Subcutaneous adipose tissue (tissue), 4 donors: Measurements from ENCODE around the gene ROPN1L. TPM values are rescaled to one million over a fixed set of nuclear protein-coding genes. Genes with fewer than 3 reads are reported as not detected.

Experiments
- total RNA-seq, 4 donors: library from RNA; depleted of rRNA; stranded (reverse); fragments of >200 nt; gene quantifications; one replicate each; pipeline ENCODE4 v1.1.0, GENCODE V29; 2016
- TF ChIP-seq, protein P1 (sequence below): fragments of 450-650 bp; IDR thresholded peaks from one replicate; pipeline ENCODE4 v1.5.1; 2016; ENCODE audit warnings: low read depth, mild to moderate bottlenecking, control low read depth, antibody characterized with exemption, moderate library complexity

The ROPN1L gene
- total RNA-seq, 4 donors from 2014 or later = 1.1 TPM; not detected in 3

DNA sequence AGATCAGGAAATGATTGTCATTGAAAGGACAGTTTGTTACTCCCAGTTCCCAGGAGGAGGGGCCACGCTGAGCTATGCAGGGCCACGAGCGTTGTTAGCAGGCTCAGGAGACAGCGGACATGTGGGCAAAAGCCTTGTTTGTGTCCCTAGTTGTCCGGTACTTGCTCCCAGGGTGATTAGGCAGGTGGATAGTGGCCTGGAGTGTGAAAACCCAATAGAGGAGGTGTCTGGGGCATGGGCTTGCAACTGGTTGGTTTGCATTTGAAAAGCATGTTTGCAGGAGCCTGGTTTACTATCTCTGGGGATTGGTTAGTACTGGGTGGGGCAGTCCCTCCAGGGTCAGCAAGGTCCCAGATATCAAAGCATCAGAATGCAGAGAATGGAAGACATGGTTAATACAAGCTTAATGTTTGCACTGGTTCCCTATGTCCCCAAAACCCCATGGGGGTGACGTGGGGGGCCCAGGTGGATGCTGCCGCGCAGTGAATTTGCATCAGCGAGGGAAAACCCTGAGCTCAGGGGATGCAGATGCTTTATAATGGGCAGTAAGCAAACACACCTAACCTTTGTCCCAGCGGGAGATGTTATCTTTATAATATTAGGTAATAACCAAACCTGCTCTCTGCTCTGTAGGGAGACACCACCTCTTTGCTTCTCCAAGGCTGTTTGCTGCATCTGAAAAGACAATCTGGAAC, 39.7 kb downstream of the ROPN1L start:
- TF ChIP-seq, protein P1, sequence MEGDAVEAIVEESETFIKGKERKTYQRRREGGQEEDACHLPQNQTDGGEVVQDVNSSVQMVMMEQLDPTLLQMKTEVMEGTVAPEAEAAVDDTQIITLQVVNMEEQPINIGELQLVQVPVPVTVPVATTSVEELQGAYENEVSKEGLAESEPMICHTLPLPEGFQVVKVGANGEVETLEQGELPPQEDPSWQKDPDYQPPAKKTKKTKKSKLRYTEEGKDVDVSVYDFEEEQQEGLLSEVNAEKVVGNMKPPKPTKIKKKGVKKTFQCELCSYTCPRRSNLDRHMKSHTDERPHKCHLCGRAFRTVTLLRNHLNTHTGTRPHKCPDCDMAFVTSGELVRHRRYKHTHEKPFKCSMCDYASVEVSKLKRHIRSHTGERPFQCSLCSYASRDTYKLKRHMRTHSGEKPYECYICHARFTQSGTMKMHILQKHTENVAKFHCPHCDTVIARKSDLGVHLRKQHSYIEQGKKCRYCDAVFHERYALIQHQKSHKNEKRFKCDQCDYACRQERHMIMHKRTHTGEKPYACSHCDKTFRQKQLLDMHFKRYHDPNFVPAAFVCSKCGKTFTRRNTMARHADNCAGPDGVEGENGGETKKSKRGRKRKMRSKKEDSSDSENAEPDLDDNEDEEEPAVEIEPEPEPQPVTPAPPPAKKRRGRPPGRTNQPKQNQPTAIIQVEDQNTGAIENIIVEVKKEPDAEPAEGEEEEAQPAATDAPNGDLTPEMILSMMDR = no peak

DNA sequence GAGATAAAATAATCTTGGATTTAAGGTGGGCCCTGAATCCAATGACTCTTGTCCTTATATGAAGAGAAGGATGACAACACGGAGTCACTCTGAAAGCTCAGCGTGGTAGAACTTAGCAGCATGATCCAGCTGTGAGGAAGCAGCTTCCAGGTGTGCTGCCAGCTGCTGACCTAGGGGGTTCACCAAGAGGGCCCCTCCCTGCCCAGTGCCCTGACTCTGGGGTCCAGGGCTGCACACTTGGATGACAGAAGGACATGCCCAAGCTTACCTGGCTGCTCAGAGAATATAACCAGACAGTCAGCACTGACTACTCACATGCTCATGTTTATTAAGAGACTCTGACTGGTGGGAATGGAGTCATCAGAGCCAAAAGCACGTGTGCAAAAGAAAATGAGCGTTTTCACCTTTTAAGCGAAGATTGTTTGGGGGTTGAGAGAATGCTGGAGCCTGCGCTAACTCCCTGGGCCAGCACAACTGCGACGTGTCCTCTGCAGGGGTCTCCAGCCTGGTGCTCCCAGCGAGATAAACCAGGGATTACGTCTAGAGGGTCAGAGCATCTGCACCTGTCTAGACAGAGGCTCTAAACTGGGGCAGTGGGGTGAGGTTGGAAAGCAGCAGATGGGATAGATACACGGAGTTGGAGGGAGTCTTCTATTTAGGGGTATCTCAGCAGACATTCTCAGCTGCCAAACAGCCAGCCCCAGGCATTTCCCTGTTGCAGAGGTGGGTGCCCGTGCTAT, 41.3 kb downstream of the ROPN1L start:
- TF ChIP-seq, protein P1 = no peak

DNA sequence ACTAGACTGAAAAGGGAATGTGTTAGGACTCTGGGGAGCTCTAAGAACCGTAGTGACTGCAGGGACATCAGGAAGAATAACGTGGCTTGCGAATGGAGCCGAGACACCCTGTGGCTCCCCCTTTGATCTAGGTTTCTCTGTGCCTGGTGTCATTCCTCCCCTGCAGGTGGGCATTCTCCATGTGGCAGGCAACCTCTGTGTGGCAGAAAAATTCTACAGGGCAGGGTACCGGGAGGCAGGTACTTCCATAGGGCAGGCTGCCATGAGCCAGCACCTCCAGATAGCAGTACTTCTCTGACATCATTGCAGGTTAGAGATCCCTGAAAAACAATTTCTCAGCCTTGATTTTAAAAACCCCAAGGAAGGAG, 43.1 kb downstream of the ROPN1L start:
- TF ChIP-seq, protein P1 = no peak

DNA sequence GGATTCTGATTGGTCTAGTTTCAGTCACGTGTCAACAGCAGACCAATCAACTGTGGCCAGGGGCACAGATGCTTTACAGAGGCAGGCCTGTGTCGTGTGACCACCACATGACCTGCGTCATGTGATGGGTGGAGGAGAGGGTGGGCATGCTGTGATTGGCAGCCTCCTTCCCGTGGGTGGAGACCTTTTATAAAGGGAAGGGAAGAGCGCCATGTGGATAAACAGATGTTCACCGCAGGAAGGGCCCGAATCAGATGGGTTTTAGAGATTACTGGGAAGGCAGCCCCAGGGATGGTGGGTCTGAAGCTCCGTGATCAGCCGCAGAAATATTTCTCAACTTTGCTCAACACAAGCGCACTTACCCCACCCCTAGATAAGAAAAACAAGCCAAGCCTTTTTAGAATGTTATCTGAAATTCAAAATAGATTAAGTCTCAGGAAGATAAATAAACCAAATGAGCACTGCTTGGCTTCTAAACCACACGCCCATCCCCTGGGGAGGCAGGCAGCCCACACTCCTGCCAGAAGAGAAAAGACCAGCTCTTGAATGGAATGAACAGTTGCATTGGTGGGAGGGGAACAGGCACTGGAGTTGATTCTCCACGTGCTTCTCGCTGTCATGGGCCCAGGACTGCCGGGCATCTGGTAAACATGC, 43.6 kb downstream of the ROPN1L start:
- TF ChIP-seq, protein P1 = no peak

DNA sequence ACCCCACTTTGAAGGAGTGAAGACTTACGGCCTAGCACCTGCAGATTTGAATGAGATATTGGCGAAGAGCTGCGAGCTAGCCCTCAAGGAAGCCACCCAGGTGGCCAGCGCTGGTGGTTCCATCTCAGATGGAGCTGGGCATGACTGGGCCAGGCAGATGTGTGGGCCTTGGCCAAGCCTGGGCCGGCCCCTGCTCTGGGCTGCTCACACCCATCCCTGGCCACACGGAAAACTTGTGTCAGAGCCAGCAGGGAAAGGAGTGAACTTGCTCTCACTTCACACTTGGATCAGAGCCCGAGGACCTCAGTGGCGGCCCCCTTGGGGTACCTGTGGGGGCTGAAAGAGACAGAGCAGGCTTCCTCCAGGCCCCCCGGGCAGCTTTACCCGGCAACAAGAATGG, 44.2 kb downstream of the ROPN1L start:
- TF ChIP-seq, protein P1 = no peak

DNA sequence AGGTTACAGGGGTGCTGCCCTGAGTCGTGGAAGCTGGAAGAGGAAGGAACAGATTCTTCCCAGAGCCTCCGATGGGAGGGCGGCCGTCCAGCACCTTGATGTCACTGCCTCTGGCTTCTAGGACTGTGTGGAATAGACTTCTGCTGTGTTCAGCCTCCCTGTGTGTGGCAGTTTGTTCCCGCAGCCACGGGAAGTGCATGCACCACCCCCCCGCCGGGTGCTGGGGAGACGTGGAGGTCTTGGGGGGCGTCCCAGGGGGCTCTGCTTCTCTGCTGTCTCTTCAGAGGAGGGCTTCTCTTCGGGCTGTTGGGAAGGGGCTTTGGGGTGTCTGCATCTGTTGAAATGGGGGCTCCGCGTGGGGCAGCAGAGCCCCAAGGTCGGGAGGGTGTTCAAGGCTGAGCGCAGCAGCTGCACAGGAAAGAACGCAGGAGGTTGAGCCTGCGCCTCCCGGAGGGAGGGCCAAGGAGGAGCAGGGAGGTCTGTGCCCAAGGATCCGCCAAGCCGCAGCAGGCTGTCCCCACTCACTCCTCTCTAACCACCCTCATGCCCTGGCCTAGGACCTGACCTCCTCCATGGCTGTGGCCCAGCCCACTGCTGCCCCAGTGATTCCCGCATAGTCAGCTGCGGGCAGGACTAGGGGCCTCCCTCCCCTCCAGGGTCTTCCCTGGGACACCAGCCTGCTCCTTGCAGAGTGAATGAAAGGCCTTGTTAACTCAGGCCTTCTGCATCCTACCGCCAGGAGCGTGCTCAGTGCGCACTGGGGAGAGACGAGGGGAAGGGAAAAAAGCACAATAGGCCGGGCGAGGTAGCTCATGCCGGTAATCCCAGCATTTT, 45.0 kb downstream of the ROPN1L start:
- TF ChIP-seq, protein P1 = no peak
